ENCODE results near the gene TRAIP. TPM values are rescaled to one million over a fixed set of nuclear protein-coding genes. Genes with fewer than 3 reads are reported as not detected.

Gene TRAIP
- total and polyA plus RNA-seq, 2 experiments from 2014 or later, result 2.5 to 6.6 TPM

GRCh38 chr3:49813497-49814174 lies 42.7 kb downstream of the TRAIP start, which contains the start of gene UBA7:
Gene UBA7, minus strand, starts transcription at chr3:49813953. Its CDS starts 166 bp downstream, at chr3:49813787.
- peak within 1 kb of the TSS; percentile 82 for H3K27ac ChIP-seq
- H3K36me3 ChIP-seq (replicated peaks; ENCODE audit: insufficient read depth, low read depth), result no peaks in the 10 kb centered on the region
- H3K4me3 ChIP-seq, result no peak within 1 kb of the TSS
- H3K9me3 ChIP-seq (ENCODE audit: low read depth), result no peaks in the 10 kb centered on the region
- DNase-seq (ENCODE audit: low spot score), result peak; percentile 55
- TF ChIP-seq EZH2 (IDR thresholded peaks at IDR 0.05; ENCODE audit: borderline replicate concordance), result no peak
- TF ChIP-seq CTCF (IDR thresholded peaks at IDR 0.05; ENCODE audit: poor library complexity), result no peak
- no peak for TF ChIP-seq EZH2phosphoT487 (IDR thresholded peaks at IDR 0.05; ENCODE audit: low read depth, severe bottlenecking, unreplicated experiment)
- 72% methylated on average over 9 of the region's 9 CpGs for WGBS (ENCODE audit: low lambda C conversion rate, missing lambda C conversion rate)
- no peaks in the 10 kb centered on the region for H3K79me2 ChIP-seq
- no peaks in the 10 kb centered on the region for H4K20me1 ChIP-seq (ENCODE audit: insufficient read depth, poor library complexity, severe bottlenecking)
- no peaks in the 10 kb centered on the region for H3K27me3 ChIP-seq
- peak within 1 kb of the TSS; percentile 82 for H2AFZ ChIP-seq
- H3K4me1 ChIP-seq (ENCODE audit: insufficient read depth), result peaks cover 13% of the 10 kb centered on the region
- H3K4me2 ChIP-seq, result peak within 1 kb of the TSS; percentile 81
- no peaks in the 10 kb centered on the region for H3K9me2 ChIP-seq (replicated peaks; ENCODE audit: insufficient read depth)

DNA sequence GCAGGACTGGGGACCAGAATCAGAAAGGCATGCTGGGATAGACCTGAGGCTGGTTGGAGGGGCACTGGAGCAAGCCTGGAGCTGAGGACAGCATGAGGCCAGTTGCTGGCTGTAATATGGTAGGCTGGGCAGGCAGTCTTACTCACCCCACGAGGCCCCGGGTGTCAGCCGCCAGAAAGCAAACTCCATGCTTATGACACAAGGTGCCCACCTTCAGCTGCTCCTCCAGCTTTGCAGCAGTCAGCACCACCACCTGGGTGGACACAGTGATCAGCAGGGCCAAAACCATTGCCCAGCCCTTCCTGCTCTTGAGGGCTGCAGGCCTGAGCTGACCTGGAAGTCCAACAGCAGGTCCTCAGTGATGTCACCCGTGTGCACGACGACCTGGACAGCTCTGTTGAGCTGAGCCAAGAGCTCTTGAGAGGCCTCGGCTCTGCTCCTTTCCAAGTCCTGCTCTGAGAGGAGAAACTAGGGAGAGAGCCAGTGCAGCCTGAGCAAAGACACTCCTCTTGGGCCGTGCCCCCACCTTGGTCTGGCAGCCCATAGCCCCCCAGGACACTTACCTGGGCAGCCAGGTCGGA lies 43.4 kb downstream of the TRAIP start:
- Histone ChIP-seq H3K27ac (peak overlapping the region; percentile 82), H3K9me2 (replicated peaks; ENCODE audit: insufficient read depth) (no peaks in the 10 kb centered on the region), H2AFZ (no peak overlapping the region), H3K4me2 (peak overlapping the region; percentile 81), H3K27me3 (no peaks in the 10 kb centered on the region), H3K4me1 (ENCODE audit: insufficient read depth) (peaks cover 19% of the 10 kb centered on the region), H4K20me1 (ENCODE audit: insufficient read depth, poor library complexity, severe bottlenecking) (no peaks in the 10 kb centered on the region), H3K4me3 (no peak overlapping the region), H3K9me3 (ENCODE audit: low read depth) (no peaks in the 10 kb centered on the region), H3K79me2 (no peaks in the 10 kb centered on the region), H3K36me3 (replicated peaks; ENCODE audit: insufficient read depth, low read depth) (no peaks in the 10 kb centered on the region)
- DNase-seq (ENCODE audit: low spot score), result no peak
- WGBS (ENCODE audit: low lambda C conversion rate, missing lambda C conversion rate), result 87% methylated on average over 8 of the region's 9 CpGs
- no peak for TF ChIP-seq EZH2 (IDR thresholded peaks at IDR 0.05; ENCODE audit: borderline replicate concordance)
- TF ChIP-seq CTCF (IDR thresholded peaks at IDR 0.05; ENCODE audit: poor library complexity), result no peak
- no peak for TF ChIP-seq EZH2phosphoT487 (IDR thresholded peaks at IDR 0.05; ENCODE audit: low read depth, severe bottlenecking, unreplicated experiment)

DNA sequence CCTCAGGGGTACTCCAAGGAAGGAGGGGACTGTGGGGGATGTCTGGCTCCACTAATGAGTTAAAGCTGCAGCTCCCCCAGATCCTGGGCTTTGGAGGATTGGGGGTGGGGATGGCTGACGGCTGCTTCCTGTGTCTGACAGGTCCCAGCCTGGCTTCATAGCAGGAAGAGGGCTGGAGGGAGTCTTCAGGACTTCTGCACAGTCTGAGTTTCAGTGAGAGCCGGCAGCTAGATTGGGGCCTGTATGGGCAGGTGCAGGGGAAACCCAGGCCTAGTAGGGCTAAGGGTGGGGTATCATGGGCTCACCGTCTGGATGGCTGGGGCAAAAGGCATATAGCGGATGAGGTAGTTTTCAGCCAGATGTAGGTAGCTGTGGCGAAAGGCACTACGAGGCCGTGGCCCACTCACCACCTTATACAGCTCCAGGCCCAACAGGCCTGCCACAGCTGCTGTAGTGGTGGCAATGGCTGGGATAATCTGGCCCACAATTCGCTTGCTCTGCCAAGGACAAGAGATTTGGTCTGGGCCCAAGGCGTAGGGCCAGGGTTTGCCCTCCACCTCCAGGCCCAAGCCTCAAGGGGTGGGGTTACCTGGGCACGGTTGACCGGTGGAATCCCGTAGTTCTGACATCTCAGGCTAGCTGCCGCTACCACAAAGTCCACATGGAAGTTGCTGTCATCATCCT lies 48.8 kb downstream of the TRAIP start:
- no peak overlapping the region for H2AFZ ChIP-seq
- H3K79me2 ChIP-seq, result peaks cover 7% of the 10 kb centered on the region
- WGBS (ENCODE audit: low lambda C conversion rate, missing lambda C conversion rate), result 76% methylated on average over 13 of the region's 13 CpGs
- TF ChIP-seq CTCF (IDR thresholded peaks at IDR 0.05; ENCODE audit: poor library complexity) (no peak), EZH2 (IDR thresholded peaks at IDR 0.05; ENCODE audit: borderline replicate concordance) (no peak), EZH2phosphoT487 (IDR thresholded peaks at IDR 0.05; ENCODE audit: low read depth, severe bottlenecking, unreplicated experiment) (no peak)
- DNase-seq (ENCODE audit: low spot score), result peak; percentile 38
- peak overlapping the region; percentile 99 for H3K27ac ChIP-seq
- H3K27me3 ChIP-seq, result peaks cover 9% of the 10 kb centered on the region
- H3K4me3 ChIP-seq, result no peak overlapping the region
- H3K9me2 ChIP-seq (replicated peaks; ENCODE audit: insufficient read depth), result no peaks in the 10 kb centered on the region
- no peaks in the 10 kb centered on the region for H3K9me3 ChIP-seq (ENCODE audit: low read depth)
- H4K20me1 ChIP-seq (ENCODE audit: insufficient read depth, poor library complexity, severe bottlenecking), result no peaks in the 10 kb centered on the region
- H3K36me3 ChIP-seq (replicated peaks; ENCODE audit: insufficient read depth, low read depth), result no peaks in the 10 kb centered on the region
- peaks cover 33% of the 10 kb centered on the region for H3K4me1 ChIP-seq (ENCODE audit: insufficient read depth)
- peak overlapping the region; percentile 75 for H3K4me2 ChIP-seq
